GM19395 (cell line): ENCODE results near the gene PEX7.
"Not testable (repeated sequence)": the region's sequence is repeated elsewhere in the genome, so short reads cannot be mapped to it uniquely, and the experiment has no call there.

Experiments
- ATAC-seq: cut with Tn5 transposase; IDR thresholded peaks from one replicate; pipeline ENCODE4 v1.9.1; 2021; ENCODE audit warnings: mild to moderate bottlenecking, moderate library complexity; ENCODE audit not compliant: unreplicated experiment

The PEX7 gene

DNA sequence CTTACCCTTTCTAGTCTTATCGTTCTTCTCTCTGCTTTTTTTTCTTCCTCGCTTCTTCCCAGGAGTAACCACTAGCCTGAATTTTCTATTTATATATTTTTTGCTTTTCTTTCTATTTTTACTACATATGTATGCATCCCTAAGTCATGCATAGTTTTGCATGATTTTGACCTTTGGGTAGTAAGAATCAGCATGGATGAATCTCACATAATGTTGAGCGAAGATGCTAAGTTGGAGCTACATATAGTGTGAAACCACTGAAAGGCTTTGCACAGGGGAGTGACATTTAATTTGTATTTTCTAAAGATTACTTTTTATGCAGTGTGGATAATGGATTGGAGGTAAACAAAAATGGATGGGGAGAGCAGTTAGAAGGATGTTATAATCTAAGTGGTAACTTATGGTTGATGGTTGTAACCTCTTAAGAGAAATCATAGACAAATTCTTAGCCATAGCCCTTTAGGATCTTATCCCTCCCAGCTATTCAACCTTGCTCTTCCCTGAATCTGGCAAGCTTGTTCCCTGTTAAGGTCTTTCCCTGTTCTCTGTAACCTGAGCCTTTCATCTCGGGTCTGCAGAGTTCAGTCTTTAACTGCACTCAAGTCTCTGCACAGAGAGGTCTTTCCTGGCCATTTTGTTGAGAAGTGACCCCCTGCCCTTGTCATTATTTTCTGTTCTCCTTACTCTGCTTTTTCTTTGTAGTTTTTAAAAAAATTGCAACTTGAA is 18.0 kb downstream of the PEX7 start:
- no peak for ATAC-seq

DNA sequence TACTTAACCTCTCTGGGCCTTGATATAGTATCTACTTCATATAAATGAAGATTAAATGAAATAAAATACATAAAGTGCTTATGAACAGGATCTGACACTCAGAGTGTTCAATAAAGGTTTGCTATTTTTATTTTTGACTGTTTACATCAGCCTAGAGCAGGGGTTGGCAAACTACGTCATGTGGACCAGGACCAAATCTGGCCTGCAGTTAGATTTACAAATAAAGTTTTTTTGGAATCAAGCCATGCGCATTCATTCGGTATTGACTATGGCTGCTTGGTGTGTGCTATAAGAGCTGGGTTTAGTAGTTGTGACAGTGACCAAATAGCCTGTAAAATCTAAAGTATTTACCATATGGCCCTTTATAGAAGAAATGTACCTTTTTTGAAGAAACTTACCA is 20.8 kb downstream of the PEX7 start:
- no peak for ATAC-seq

DNA sequence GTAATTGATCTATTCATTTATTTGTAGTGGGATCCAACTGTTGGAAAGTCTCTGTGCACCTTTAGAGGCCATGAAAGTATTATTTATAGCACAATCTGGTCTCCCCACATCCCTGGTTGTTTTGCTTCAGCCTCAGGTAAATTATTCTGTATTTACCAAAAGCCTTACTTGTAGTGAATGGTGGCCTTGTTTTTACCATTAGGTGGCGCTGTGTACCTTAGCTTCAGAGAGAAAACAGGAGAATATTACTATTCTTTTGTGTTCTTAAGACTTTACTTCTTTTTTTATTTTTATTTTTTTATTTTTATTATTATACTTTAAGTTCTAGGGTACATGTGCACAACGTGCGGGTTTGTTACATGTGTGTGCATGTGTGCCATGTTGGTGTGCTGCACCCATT is 23.7 kb downstream of the PEX7 start:
- ATAC-seq = no peak

DNA sequence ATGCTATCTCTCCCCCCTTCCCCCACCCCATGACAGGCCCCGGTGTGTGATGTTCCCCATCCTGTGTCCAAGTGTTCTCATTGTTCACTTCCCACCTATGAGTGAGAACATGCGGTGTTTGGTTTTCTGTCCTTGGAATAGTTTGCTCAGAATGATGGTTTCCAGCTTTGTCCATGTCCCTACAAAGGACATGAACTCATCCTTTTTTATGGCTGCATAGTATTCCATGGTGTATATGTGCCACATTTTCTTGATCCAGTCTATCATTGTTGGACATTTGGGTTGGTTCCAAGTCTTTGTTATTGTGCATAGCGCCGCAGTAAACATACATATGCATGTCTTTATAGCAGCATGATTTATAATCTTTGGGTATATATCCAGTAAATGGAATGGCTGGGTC is 24.1 kb downstream of the PEX7 start:
- ATAC-seq = not testable (repeated sequence)

DNA sequence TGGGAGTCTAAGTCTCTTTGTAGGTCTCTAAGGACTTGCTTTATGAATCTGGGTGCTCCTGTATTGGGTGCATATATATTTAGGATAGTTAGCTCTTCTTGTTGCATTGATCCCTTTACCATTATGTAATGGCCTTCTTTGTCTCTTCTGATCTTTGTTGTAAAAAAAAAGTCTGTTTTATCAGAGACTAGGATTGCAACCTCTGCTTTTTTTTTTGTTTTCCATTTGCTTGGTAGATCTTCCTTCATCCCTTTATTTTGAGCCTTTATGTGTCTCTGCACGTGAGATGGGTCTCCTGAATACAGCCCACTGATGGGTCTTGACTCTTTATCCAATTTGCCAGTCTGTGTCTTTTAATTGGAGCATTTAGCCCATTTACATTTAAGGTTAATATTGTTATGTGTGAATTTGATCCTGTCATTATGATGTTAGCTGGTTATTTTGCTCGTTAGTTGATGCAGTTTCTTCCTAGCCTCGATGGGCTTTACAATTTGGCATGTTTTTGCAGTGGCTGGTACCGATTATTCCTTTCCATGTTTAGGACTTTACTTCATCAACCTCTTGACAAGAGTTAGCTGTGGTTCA is 27.7 kb downstream of the PEX7 start:
- ATAC-seq = not testable (repeated sequence)

DNA sequence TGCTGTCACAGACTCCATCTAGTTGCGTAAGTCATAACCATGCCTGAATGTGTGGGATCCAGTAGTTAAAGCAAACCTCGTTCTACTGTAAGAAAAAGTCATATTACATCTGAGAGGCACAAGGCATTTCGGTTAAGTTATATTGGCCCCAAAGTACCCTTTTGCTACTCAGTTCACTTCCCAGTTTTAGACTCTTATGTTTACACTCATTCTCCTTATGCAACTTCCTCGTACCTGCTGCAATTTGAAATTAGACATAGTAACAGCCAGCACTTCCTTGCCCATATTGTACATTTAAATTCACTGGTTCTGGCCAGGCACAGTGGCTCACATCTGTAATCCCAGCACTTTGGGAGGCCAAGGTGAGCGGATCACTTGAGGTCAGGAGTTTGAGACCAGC is 37.0 kb downstream of the PEX7 start:
- no peak for ATAC-seq

DNA sequence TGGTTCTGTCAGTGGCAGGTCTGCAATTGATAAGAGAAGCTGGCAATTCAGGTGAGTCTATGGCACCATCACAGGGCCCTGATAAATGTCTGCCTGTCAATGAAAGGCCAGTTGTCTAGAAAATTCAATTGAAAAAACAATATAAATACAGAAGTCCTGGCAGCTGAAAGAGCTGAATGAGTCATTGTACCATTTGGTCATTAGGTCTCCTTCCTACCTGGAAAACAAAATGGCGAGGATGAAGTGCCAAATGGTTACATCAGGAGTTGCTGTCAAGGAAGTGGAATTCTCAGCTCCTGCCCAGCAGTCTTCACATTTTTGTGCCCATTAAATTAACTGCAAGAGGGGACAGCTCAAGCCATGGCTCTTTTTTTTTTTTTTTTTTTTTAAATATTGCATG is 37.7 kb downstream of the PEX7 start:
- no peak for ATAC-seq

DNA sequence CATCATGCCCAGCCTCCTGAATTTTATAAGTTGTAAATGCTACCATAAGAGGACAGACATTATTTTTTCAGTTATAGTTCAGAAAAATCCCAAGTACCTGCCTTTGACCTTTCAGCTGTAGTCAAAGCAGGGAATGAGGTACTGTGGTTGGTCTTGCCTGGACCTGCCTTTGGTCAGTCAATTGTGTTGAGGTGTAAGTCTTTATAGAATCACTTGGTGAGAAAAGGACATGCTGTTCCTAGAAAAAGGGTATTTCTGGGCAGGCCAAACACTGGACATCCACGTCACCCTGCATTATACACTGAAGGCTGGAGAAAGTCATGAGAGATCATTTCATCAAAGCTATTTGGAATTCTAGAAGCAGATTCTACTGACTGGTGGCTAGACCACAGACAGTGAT is 40.3 kb downstream of the PEX7 start:
- no peak for ATAC-seq

DNA sequence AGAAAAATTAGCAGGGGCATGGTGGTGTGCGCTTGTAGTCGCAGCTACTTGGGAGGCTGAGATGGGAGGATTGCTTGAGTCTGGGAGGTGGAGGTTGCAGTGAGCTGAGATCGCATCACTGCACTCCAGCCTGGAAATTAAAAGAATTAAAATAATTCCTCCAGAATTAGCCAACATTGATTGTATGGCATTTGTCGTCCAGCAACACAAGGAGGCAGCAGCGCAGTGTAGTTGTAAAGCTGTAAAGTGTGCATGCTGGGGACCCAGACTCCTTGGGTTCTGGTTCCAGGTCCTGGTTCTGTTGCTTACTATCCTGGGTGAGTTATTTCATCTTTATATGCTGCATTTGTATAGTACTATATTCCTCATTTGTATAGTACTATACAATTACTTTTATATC is 41.4 kb downstream of the PEX7 start:
- ATAC-seq = no peak

DNA sequence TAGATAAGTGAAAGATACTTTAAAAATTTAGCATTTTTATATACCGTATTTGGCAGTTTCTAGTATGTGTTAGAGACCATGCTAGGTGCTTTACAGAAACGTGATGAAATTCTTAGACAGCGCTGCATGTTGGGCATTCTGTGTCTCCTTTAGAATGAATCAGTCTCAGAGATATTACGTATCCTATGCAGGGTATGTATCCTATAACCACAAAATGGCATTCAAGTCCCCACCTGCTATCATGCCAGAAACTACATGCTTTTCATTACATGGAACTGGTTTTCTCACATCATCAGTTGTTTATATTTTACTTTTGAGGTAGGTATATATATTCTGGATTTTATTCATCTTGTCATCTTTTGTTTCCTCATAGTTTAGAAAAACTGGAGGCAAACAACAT is 42.3 kb downstream of the PEX7 start:
- no peak for ATAC-seq

DNA sequence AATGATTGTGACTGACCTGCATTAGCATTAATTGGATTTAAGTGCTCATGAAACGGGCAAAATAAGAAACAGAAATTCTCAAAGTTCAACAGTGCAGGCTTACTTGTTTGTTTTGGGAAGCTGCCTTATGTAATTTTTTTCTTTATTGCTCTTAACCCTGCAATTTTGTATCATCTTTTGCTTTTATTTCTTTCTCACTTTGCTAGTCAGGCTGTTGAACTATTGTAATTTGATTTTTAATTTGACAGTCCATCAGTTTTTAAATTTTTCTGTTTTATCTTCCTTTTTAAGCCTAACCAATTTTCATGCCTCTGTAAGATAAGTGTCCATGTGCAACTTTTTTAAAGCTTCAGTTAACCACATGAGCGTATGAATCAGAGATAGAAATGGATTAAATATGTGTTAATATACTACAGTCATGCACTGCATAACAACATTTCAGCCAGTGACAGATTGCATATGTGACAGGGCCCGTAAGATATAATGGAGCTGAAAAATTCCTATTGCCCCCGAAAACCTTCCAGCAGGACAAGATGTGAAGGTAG is 44.6 kb downstream of the PEX7 start:
- ATAC-seq = no peak

DNA sequence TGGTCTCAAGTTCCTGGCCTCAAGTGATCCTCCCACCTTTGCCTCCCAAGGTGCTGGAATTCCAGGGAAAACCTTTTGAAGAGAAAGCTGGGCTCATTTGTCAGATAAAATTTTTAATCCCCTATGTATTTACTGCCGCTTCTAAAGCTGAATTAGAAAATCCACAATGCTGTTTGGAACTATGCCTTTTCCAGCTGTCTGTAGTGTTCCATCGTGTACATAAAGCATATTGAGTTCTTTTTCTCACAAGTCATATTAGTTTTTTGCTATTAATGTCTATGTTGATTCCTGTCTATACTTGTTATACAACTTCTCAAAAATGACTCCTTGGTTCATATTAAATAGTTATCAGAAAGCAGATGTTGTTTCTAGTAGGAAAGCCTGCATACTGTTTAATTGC is 47.1 kb downstream of the PEX7 start:
- no peak for ATAC-seq

DNA sequence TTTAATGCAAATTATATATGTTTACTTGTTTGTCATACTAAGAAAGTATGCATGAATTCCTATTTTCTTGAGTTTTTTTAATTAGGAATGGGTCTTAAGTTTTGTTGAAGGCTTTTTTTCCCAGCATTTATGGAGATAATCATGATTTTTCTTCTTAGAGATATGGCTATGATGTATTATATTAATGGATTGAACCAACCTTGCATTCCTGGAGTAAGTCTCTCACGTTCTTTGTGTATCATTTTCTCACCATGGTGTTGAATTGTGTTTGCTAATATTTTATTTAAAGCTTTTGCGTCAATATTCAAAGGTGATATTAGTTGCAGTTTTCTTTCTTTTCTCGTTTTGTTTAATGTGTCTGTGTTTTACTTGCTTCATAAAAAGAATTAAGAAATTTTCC is 51.4 kb downstream of the PEX7 start:
- no peak for ATAC-seq

DNA sequence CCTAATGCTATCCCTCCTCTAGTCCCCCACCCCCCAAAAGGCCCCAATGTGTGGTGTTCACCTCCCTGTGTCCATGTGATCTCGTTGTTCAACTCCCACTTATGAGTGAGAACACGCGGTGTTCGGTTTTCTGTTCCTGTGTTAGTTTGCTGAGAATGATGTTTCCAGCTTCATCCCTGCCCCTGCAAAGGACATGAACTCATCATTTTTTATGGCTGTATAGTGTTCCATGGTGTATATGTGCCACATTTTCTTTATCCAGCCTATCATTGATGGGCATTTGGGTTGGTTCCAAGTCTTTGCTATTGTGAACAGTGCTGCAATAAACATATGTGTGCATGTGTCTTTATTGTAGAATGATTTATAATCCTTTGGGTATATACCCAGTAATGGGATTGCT is 54.1 kb downstream of the PEX7 start:
- ATAC-seq = not testable (repeated sequence)

DNA sequence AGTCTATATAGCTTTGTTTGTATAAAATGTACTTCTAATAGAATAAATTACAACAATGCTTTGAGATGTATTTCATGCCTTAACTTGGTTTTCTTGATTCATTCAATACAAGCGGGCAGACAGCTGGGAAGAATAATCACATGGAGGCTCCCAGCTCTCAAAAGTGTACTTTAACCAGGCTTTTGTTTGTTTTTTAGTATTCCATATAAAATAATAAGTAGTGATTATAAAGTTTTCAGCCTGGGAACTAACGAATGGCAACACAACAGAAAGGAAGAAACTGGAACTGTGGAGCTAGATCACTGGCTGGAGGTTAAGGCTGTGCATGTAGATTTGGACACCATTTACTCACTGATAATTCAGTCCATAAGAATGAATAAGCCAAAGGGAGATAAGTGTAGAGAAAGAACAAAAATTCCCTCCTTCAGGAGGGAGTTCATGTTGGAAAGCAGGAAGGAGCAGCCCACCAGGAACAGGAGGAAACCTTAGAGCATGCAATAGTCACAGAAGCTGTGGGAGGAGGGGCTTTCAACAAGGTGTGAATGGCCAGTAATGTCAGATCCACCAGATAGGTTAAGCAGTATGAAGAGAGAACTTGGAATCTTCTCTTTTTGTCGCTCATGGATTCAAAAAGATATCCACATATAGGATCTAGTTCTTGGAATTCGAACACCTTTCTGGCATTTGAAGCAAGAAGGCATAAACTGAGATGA is 58.5 kb downstream of the PEX7 start:
- ATAC-seq = no peak

DNA sequence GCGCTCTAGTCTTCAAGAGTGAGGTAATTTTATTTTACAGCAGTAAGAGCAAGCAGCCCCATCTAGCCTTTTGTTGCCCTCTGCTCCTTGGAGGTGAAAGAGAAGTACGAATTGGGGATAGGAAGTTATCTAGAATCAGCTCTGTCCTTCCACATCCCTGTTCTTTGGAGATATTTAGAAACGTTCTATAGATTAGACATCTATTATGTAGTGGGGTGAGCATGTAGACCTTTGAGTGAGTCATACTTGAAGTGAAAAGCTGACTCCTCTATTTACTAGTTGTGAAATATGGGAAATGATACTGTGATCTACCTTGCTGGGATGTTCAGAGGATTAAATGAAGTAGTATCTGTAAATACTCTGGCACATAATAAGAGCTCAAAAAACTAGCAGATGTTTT is 63.7 kb downstream of the PEX7 start:
- no peak for ATAC-seq

DNA sequence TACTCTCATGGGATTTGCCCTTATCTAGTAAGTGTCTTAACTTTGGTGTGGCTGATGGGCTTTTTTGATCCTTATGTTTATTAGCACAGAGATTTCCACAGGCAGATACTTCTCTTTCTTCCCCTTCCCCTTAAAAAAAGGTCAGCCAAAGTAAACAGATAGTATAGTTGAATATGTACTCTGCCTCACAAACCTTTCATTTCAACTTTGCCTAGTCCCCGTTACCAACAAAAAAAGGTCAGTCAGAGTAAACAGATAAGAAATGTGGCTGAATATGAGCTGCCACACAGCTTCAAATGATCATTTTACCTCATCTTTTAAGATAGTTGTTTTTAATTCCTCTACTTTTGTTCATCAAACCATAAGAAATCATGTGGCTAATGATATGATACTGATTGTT is 65.6 kb downstream of the PEX7 start:
- no peak for ATAC-seq

DNA sequence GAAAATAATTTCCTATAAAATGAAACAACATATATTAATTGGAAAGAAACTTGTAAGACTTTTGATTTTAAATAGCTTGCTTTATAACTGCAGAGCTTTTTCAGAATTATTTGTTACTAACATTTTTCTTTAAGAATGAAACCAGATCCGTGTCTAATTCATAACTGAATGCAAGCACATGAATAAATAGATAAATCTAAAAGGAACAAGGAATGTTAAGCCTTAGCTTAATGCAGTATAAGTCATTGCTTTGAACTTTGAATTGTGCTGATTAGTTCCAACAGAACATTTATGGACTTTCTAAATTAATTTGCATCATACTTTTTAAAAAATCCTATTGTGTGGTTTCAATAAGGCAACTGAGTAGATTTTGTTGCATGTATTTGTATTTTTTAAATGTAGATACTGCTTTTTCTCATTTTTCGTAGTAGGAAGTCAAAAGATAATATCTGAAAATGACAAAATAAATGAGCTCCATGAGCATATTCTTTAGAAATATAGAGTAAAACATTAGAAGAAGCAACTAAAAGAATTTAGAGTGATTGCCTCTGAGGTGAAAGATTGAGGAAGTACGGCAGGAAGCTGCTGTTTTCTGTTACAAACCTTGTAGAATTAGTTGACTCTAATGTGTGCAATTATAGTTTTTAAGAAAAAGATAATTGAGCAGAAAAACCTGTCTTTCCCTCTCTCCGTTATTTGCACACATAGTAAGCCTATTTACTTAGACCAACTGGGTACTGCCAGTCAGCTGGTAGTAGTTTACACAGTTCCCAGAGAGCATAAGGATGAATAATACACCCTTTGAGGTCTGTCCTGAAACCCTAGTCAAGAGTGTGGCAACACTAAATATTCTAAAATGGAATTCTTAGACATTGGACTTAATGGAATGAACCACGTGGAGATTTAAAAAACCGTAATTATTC is 67.1 kb downstream of the PEX7 start:
- no peak for ATAC-seq

DNA sequence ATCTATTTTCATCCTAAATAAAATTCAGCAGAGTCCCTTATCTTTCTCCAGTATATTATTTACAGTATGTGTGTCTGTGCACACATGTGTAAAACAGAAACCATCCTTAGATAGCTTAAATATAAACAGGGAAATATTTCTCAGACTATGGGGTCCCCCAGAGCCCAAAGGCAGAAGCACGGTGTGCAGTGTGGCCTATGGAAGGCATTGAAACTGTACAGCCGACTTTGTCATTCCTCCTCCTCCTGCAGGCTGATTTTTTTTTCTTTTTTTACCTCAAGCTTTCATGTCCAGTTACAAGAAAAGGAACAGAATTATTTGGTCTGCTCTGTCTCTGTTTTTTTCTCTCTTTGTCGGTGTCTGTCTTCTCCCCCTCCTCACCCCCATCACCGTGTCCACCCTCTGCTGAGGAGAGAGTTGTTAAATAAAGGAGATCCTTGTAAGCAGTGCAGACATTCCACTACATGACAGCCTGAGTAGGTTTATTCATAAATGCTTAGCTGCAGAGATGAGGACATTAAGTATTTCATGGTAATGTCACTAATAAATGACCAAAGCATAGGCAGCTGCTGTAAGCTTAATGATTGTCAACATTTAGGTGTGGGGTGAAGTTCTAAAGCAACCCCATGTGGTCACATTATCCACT is 67.9 kb downstream of the PEX7 start:
- no peak for ATAC-seq

DNA sequence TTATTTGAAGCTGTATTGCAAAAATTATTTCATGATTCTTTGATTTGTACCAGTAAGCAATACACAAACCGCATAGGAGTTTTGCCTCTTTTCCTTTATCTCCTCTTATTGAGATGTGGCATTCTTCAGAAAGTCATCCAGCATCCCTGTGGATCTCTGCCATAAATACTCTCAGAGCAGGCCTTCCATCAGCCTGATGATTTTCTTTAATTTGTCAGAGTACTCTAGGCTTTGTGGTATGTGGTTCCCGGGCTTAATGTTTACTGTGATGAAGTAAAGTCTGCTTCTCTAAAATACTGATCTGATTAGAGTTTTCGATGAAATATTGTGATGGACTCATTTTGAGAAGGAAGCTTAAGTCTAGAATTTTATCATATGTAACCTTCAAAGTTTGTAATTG is 68.6 kb downstream of the PEX7 start:
- no peak for ATAC-seq

DNA sequence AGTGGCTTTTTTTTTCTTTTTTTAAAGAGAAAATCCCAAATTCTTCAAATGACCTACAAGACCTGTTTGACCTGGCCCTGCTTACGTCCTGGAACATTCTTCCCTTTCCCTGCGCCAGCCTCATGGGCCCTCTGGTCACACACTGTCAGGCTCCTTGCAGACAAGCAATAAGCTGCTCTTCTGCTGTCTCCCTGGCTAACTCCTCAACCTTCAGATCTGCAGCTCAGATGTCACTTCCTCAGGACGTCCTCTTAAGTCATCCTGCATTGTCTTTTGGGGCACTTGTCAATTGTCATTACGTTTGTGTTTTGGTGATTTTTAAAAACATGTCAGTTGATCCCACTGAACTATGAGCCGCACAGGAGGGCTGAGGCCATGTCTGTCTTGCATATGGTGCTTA is 70.8 kb downstream of the PEX7 start:
- no peak for ATAC-seq
